Stomach (tissue), 9 donors: ENCODE results near the gene ATP1A1. TPM values are rescaled to one million over a fixed set of nuclear protein-coding genes. Genes with fewer than 3 reads are reported as not detected.

Experiments
- DNase-seq, 2 donors: peaks; one replicate each; pipeline versions ENCODE4 v3.0.0 to v3.0.0-alpha.2; 2013 to 2019
- H3K27ac ChIP-seq, 5 donors: fragments of 200-600 bp in 4 of 5; sonication (generic) in 4 of 5; one replicate each; pipeline ENCODE4 v1.5.1; 2013 to 2019; ENCODE audit warnings: mild to moderate bottlenecking in 1 of 5, moderate library complexity in 1 of 5
- H3K27me3 ChIP-seq, 3 donors: fragments of 200-600 bp; sonication (generic); one replicate each; pipeline ENCODE4 v1.5.1; 2017 to 2019; ENCODE audit warnings: mixed run types in 1 of 3
- H3K36me3 ChIP-seq, 4 donors: fragments of 200-600 bp; sonication (generic); 1 replicate in 3 of 4; 2 replicates in 1 of 4; pipeline ENCODE4 v1.5.1; 2016 to 2019
- H3K4me1 ChIP-seq, 4 donors: fragments of 200-600 bp; sonication (generic); one replicate each; pipeline ENCODE4 v1.5.1; 2016 to 2019
- H3K4me3 ChIP-seq, 4 donors: fragments of 200-600 bp; sonication (generic) in 3 of 4; one replicate each; pipeline ENCODE4 v1.5.1; 2016 to 2019; ENCODE audit warnings: mild to moderate bottlenecking in 1 of 4
- H3K9me3 ChIP-seq, 4 donors: fragments of 200-600 bp; sonication (generic); one replicate each; pipeline ENCODE4 v1.5.1; 2016 to 2019
- CTCF ChIP-seq, 7 experiments: fragments of 450-650 bp in 4 of 7; fragments of 200-600 bp in 3 of 7; sonication (generic) in 3 of 7; IDR thresholded peaks; one replicate each; pipeline ENCODE4 v1.5.1; 2016 to 2019; ENCODE audit warnings: antibody characterized with exemption in 7 of 7, control low read depth in 2 of 7, mild to moderate bottlenecking in 1 of 7
- EP300 ChIP-seq: sonication (generic); formaldehyde crosslinking; IDR thresholded peaks from one replicate; pipeline ENCODE4 v1.6.1; 2017; ENCODE audit warnings: antibody characterized with exemption
- POLR2A ChIP-seq, 4 donors: fragments of 450-650 bp; IDR thresholded peaks; one replicate each; pipeline ENCODE4 v1.6.1; 2016; ENCODE audit warnings: antibody characterized with exemption in 4 of 4, control low read depth in 2 of 4, mild to moderate bottlenecking in 1 of 4, moderate library complexity in 1 of 4
- POLR2AphosphoS5 ChIP-seq, 3 donors: sonication (generic); formaldehyde crosslinking; IDR thresholded peaks; one replicate each; pipeline ENCODE4 v1.6.1; 2016; ENCODE audit warnings: antibody characterized with exemption in 3 of 3
- WGBS, 5 donors: extraction: QIAGEN DNeasy Blood & Tissue Kit in 3 of 5; methylation state at CpG; one replicate each; pipeline versions ENCODE4 v1.1.5 to v1.1.7; 2013 to 2018; 5-methylcytosine and 5-hydroxymethylcytosine counted together
- intact Hi-C: fragments of 100-400 bp; cut with DNase I; formaldehyde crosslinking; loops from one replicate; pipeline ENCODE4 v1.15.1; 2023; ENCODE audit warnings: low total_unique reads
- polyA plus RNA-seq, 3 donors: library from polyadenylated mRNA; stranded (reverse); fragments of 200-250 nt; gene quantifications; one replicate each; pipeline ENCODE4 v1.2.3, GENCODE V29; 2013
- total RNA-seq, 5 donors: library from RNA; depleted of rRNA; stranded (reverse); fragments of >200 nt; gene quantifications; one replicate each; pipeline versions ENCODE4 v1.1.0 to v1.2.3, GENCODE V29; 2014 to 2016
- donor health status: healthy with polysubstance abuse.
- donor health status: Bipolar disorder and iron deficiency.
- donor health status: healthy.

The ATP1A1 gene
- total and polyA plus RNA-seq, 8 donors = 49.9 to 576 (median 171) TPM

- H3K4me1 ChIP-seq = peaks cover 0 to 10% (median 0%) of the 10 kb centered on the region in 4 donors
- H3K36me3 ChIP-seq = no peaks in the 10 kb centered on the region
- H3K27ac ChIP-seq = no peak overlapping the region
- no peak for DNase-seq
- 82 to 94% (median 86%) methylated on average over 2 of the region's 2 CpGs for WGBS, 5 donors
- no peaks in the 10 kb centered on the region for H3K27me3 ChIP-seq
- H3K9me3 ChIP-seq = no peaks in the 10 kb centered on the region
- TF ChIP-seq POLR2A (IDR thresholded peaks at IDR 0.05) (no peak), EP300 (no peak), POLR2AphosphoS5 (IDR thresholded peaks at IDR 0.05) (no peak), CTCF (IDR thresholded peaks at IDR 0.05) (no peak)
- intact Hi-C loops = no loop called here
- H3K4me3 ChIP-seq = no peak overlapping the region
Measured at GRCh38 chr1:116340506-116341231, 32.4 kb upstream of the ATP1A1 start.

GRCh38 chr1:116343019-116343418 is 30.0 kb upstream of the ATP1A1 start:
- DNase-seq = no peak
- 85 to 94% (median 90%) methylated on average over 4 of the region's 4 CpGs for WGBS, 5 donors
- H3K4me3 ChIP-seq = no peak overlapping the region
- no peak overlapping the region for H3K27ac ChIP-seq
- H3K9me3 ChIP-seq = no peaks in the 10 kb centered on the region
- H3K27me3 ChIP-seq = no peaks in the 10 kb centered on the region
- no peaks in the 10 kb centered on the region for H3K36me3 ChIP-seq
- no peaks in the 10 kb centered on the region for H3K4me1 ChIP-seq
- intact Hi-C loops = no loop called here
- TF ChIP-seq POLR2AphosphoS5 (IDR thresholded peaks at IDR 0.05) = no peak
- TF ChIP-seq EP300 = no peak

- H3K9me3 ChIP-seq = no peaks in the 10 kb centered on the region
- no peak overlapping the region for H3K4me3 ChIP-seq
- no peaks in the 10 kb centered on the region for H3K27me3 ChIP-seq
- no peaks in the 10 kb centered on the region for H3K4me1 ChIP-seq
- no peaks in the 10 kb centered on the region for H3K36me3 ChIP-seq
- WGBS, 5 donors = 84 to 100% (median 86%) methylated on average over 1 of the region's 1 CpG
- H3K27ac ChIP-seq = no peak overlapping the region
- intact Hi-C loops = no loop called here
- no peak for TF ChIP-seq CTCF (IDR thresholded peaks at IDR 0.05)
- TF ChIP-seq EP300 = no peak
- TF ChIP-seq POLR2A (IDR thresholded peaks at IDR 0.05) = no peak
- TF ChIP-seq POLR2AphosphoS5 (IDR thresholded peaks at IDR 0.05) = no peak
- DNase-seq = no peak
Measured at GRCh38 chr1:116345011-116345410, 28.0 kb upstream of the ATP1A1 start.

- intact Hi-C loops = no loop called here
- Histone ChIP-seq H3K9me3 (no peaks in the 10 kb centered on the region), H3K4me1 (no peaks in the 10 kb centered on the region), H3K36me3 (no peaks in the 10 kb centered on the region), H3K27me3 (no peaks in the 10 kb centered on the region), H3K27ac (no peak overlapping the region), H3K4me3 (no peak overlapping the region)
- TF ChIP-seq POLR2A (IDR thresholded peaks at IDR 0.05) (no peak), POLR2AphosphoS5 (IDR thresholded peaks at IDR 0.05) (no peak), EP300 (no peak), CTCF (IDR thresholded peaks at IDR 0.05) (no peak)
- 16 to 24% (median 18%) methylated on average over 2 of the region's 2 CpGs for WGBS, 5 donors
- peak in 1 of 2 donors; percentile 61 for DNase-seq
Measured at GRCh38 chr1:116345843-116346242, 27.2 kb upstream of the ATP1A1 start.
